Middle frontal gyrus (tissue), 1 donor: Measurements from ENCODE around the gene SMARCE1.

Experiments used
- DNase-seq: peaks from one replicate; pipeline ENCODE4 v3.0.0-alpha.2; 2015; ENCODE audit warnings: low spot score; ENCODE audit errors: extremely low spot score

SMARCE1 gene

DNA sequence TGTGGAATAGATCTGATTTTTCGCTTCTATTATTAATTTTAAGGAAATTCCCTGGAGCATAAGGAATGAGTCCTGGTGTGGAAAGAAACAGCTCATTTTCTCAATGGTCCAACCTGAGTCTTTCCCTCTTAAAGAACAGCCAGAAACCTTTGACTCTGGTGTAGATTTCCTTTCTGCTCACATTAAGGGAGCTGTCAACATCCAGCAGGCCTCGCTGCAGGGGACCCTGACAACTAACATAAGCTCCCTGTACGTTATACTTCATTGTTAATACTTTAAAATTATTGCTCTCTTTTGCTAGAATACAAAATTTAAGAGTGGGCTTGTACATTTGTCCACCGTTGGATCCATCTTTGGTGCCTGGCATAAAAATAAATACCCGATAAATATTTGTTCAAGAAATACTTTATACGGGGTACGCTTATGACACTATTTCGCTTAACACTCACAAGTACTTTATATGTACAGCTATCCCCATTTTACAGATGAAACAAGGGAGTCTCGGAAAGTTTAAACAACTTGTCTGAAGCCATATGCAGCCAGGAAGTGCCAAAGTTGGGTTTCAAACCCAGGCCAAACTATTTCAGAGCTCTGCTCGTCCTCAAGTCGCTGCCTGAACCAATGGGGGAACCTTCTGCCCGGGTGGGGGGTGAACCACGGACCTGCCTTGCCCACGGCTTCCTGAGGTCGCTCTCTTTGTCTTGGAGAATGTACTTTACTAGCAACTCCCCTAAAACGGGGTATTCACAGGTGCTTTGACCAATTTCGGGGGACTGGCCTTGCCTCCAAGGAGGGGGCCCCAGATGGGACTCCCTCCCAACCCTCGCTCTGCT is 611 bp downstream of the SMARCE1 start:
- no peak for DNase-seq

DNA sequence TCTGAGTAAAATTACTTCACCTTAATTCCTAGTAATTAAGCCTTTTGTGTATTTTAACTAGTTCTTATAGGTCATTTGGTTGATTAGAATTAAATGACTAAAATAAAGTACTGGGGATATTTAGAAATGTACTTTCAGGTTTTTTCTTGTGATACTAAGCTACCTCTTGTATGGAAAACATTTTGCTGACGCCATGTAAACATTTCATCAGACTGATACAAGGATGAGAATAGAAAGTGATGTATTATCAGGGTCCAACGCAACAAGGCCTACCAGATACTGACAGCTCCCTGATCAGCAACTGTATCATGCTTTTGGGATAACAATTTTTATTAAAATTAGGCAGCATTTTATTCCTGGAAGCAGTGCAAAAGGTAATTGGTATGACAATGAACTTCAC is 1.7 kb downstream of the SMARCE1 start:
- DNase-seq = no peak

DNA sequence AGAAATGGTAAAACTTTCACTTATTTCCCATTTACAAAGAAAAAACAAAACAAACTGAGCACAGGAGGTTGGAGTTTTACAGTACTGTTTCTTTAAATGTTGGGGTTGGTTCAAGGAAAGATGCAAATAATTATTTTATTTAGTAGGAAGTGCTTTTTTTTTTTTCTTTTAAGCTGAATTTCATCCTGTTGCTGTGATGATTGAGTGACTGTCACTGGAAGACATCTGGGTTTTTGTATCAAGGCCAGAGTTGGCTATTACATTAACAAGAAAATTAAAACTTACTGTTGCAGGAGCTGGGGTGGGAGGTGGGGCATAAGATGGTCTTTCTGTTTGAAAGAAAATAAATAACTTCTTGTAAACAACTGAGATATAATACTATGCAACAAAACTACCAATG is 2.3 kb downstream of the SMARCE1 start:
- DNase-seq = no peak

DNA sequence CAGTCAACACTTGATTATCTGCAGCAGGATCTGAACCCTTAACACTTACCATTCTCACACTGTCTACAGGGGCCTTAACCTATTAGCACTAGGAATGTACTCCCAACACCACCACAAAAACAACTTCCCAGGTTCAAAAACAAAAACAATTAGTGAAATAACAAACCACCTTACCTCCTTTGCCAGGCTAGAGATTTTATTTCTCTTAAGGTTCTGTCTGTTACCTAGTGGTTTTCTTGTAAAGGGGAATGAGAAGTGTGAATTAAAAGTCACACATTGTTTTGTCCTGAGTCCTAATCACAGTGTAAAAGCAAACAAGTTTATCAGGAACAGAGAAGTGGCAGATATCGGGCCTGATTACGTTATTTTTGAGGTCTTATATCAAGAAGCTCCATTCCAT is 9.7 kb downstream of the SMARCE1 start:
- no peak for DNase-seq

DNA sequence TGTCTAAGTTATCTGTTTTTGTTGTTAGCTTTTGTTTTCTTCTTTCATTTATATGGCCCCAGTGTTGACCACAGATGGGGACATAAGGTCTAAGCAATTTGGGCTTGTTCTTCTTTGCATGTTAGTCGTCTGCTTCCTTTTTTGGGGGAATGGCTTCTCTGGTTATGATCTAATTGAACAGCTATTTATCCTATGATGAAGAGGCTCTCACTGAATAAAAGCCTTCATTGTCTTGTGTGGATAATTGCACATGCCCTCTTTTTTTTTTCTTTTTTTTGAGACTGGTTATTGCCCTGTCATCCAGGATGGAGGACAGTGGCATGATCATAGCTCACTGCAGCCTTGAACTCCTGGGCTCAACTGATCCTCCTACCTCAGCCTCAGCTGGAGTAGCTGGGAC is 13.7 kb downstream of the SMARCE1 start:
- no peak for DNase-seq

DNA sequence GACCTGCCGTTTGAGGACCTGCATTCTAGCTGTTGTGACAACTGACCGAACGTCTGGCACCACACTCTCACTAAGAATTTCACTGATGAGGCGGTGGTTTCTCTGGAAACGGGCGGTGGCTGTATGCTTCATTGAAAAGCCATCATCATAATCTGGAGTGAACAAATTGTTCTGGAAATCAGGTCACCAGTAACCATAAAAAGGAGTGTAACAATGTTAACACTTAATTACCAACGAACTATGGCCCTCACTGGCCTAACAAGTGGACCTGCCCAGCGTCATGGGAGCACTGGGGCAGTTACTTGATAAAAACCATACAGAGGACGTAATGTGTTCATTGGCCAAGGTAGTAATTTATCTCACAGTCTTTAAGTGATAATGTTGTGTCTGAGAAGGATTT is 15.4 kb downstream of the SMARCE1 start:
- DNase-seq = no peak

DNA sequence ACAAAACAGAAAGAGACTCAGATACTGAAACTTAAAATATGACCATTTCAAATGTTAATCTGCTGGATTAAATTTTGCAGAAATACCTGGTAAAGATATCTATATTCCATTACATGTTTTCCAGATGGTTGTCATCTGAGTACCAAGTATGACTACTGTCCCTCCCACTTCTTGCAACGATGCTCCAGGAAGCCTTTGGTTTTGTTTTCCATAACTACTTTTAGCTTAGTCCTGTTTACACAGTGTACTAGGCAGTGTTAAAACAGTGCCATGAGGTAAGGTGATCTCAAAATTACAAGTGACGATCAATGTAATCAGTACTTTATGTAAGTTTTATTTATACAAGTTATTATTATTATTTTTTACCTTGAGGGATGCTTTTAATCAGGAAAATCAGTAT is 17.8 kb downstream of the SMARCE1 start:
- DNase-seq = no peak

DNA sequence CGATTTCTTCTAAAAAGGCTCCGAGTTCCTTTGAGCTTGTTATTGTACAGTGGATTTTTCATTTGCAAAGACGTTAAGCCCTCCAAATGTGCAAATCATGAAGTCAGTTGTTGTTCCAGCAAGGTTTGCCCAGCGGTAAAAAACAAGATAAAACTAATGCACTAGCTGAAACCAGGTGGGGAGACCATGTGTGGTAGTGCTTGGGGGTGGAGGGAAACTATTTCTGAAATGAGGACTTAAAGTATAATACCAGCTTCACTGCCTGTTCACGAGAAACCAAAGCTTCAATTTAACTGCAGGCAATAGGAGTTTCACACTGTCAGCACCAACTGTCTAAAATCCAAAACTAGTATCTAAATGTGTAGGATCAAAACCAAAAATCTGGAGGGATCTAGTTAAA is 22.3 kb downstream of the SMARCE1 start:
- DNase-seq = no peak

DNA sequence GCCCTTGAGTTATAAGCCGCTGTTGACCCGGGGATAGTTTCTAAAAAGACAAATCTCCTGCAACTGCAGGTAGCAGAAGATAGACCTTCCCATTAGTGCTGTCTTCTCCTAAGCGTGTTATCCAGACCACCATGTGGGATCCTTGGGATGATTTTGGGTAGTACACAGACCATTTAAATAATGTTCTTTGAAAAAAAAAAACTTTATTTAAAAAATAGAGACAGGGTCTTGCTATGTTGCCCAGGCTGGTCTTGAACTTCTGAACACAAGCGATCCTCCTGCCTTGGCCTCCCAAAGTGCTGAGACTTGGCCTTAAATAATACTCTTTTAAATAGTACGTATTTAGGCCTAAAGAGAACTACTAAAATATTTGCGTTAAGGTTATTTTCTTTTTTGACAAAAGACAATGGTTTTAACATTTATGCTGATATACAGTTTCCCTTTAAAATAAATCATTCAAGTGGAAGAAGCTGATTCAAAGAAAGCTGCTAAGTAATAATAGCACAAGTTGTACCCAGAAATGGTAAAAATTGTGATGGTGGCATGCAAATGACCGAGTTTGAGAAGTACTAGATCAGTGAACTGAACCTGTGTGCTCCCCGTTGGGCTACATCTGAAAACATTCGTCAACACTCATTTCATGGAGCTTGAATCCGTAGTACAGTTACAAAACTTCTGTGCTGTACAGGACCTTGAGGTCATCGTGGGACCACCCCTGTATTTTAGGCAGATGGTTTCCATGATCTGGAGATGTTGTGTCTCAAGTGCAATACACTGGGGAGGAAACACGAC is 24.0 kb downstream of the SMARCE1 start:
- DNase-seq = no peak

DNA sequence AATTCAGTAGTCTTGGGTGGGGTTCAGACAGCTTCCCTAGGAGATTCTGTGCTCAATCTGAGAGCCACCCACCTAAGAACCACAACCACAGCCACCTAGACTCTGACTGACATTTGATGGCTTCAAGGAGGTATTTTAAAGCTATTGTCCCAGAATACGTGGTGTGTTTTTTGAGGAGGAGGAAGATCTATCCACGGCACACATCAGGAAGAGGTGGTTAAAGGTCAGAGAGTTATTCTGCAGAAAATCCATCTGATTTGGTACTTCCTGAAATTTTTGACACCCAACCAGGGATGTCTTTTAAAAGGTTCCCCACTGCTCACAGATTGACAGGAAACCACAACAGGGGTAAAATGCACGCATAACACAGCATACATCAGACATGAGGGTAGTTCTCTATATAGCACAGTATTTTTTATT is 25.1 kb downstream of the SMARCE1 start:
- DNase-seq = no peak

DNA sequence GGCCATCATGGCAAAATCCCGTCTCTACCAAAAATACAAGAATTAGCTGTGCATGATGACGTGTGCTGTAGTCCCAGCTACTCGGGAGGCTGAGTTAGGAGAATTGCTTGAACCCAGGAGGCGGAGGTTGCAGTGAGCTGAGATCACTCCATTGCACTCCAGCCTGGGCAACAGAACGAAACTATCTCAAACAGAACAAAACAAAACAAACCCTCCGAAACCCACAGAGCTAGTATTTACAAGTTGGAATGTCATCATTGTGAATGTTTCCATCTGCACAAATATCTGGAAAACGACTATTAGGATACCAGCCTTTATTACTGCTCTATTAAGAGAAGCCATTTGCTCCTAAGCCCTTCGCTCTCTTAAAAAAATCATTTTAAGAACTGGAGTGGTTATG is 26.0 kb downstream of the SMARCE1 start:
- DNase-seq = no peak

DNA sequence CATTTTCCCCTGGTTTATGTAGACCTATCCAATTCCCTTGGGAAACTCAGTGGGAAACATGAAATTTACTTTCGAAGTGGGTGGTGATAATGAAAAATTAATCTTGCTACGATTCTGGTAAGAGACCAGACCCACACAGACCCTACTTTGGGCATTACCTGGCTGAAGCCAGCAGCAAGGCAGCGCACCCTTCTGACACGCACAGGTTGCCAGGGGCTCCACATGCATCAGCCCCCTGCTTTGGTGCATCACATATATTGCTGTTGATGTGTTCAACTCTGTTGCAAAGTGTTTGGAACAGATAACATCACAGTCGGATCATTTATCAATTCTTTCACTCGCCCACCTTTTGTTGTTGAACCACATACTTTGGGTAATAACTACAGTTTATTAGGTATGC is 26.6 kb downstream of the SMARCE1 start:
- DNase-seq = no peak

DNA sequence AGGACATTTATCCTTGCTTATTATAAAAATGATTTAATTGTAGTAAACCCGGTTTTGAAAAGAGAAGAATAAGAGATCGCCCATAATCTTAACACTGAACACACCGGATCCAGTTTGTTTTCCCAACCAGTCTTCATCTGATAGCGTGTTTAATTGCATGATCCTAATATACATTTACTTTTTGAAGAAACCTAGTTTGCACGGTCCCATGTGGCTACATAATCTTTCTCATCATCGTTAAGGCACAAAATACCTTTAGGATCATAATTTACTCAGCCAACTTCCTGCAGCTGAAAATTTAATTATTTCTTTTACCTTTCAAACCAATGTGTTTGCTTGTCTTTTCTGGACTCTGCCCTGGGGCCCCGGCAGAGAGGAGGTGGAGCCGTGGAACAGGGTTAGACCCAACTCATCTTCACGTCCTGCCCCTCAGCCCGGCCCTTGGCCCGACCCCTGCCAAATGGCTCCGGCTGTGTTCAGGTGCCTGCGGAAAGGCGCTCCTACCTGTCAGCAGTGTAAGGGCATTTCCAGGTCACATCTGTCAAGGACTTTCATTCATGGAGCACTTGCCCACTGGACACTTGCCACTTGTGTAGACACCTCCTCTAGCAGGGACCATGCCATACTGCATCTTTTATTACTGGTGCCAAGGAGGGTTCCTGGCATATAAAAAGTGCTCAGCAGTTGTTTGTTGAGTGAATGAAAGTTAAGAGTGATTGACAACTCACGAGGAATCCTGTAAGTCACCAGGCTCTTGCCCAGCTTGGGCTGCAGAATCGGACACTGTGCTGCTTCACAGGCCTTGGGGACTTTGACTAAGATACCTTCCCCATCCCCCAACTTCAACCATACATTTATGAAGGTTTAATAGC is 28.6 kb downstream of the SMARCE1 start:
- no peak for DNase-seq

DNA sequence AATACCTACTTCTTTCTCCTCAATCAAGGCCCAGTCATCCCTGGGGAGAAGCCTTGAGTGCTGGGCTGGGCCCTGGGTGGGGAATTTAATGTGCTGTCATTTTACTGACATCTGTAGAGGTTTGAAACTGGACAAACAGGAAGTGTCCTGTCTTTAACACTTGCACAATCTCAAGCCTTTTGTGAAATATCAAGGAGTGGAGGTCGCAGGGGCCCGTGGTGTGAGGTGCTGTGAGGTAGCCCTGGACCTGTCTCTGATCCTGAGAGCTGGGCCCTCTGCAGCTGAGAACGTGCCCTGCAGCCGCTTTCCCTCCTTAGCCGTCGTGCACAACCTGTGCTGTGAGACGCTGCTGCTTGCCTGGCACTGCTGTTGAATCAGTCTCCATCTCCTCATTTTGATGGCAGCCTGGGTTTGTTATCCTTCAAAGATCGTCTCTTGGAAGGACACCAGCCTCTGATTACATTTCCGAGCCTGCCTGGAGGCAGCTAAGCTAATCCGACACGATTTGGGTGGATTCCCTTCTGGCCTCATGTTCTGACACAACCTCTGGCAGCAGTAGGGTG is 29.9 kb downstream of the SMARCE1 start:
- DNase-seq = no peak

DNA sequence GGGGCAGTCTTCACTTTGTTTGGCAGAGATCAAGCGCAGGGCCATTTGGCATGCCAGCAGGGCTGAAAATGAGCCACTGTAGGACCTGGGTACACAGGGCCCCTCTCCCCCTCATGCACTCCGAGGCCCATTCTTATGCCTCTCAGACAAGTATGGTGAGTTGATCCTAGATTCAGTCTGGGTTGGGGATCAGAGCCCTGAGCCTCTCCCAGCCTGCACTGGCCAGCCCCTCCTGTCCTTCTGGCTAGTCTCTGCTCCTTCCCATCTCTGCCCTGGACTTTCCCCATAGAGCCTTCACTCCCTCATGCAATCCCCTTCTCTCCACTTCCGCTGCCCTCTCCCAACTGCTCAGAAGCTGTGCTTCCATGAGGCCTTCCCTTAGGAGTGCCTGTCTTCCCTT is 31.0 kb downstream of the SMARCE1 start:
- DNase-seq = no peak

DNA sequence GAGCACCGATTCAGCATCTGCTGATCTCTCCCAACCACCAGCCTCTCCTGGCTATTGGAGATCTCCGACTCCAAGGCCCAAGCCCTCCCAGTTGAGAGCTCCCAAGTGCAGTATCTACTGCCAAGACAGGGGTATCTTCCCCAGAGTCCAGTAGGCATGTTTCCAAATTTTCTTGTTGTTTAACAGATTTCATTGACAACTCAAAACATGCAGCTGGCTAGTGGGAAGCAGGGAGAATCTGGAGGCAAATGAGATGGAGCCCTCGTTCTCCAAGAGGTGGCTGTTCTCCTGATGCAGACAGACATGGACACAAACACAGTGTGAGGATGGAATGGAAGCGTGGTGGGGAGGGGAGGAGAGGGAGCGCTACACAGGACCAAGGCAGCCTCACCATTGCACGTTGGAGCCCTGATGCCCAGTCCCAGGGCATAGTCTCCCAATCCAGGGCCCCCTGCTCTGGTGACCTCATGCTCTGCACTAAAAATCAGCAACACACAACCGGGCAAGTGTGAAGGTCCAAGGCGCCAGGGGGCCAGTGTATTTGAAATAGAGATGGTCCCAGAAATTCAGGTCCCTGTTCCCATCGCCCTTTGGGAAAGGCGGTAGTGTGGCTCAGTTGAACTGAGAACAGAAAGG is 31.7 kb downstream of the SMARCE1 start:
- DNase-seq = no peak

DNA sequence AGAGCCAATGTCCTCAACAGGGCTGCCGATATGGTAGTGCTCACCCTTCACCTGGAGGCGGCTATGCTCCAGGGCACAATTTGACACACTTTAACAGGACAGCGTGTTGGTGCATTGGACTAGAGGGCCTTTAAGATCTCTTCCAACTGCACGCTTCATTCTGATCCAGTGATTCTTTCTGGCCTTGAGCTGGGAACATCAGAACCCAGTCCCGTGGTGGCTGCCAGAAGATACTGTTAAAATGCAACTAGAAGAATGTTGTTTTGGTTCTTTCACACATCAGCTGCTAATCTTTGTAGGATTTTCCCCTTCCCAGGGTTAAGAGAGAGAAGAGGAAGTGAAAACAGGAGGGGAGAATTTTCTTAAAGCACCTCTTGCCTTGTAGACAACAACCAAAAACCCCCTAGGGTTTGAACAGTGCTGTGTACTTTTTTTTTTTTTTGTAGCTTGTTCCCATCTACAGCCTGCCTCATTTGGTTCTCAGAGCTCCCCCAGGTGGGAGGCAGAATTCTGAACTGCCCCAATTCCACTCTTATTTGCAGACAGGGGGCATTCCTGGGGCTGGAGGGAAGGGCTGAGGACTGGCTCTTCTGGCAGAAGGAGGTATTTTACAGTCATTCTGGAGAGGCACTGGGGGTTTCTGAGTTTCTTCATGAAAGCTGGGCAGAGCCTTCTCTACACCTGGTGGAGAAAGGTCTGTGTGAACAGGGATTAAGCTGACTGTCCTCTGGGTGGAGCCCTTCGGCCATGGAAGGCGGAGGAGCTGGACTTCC is 32.4 kb downstream of the SMARCE1 start:
- DNase-seq = no peak

DNA sequence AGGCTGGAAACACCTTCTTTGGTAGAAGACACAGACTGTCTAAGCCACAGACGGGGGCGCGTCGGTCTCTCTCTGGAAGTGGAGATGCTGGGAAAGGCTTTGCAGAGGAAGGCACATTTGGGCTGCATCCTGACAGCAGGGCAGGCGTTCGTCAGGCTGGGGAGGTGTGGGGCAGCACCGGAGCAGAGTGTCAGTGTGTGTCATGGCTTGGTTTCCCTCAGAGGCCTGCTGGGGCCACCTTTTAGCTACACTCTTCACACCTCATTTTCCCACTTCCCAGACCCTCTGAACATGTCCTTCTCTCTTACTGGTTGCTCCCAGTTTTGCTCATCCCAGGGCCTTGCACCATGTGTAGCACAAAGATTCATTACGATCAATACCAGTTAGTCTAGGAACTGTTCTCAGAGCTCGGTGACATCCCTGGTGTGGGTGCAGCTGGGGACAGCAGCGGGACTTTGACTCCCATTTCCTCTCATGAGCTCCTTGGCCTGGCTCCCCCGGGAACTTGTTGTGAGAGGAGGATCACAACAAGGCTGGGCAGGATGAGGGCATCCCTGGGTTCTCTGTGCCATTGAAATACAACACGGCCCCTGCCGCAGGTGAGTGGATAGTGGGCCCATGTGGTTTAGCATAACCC is 33.1 kb downstream of the SMARCE1 start:
- no peak for DNase-seq

DNA sequence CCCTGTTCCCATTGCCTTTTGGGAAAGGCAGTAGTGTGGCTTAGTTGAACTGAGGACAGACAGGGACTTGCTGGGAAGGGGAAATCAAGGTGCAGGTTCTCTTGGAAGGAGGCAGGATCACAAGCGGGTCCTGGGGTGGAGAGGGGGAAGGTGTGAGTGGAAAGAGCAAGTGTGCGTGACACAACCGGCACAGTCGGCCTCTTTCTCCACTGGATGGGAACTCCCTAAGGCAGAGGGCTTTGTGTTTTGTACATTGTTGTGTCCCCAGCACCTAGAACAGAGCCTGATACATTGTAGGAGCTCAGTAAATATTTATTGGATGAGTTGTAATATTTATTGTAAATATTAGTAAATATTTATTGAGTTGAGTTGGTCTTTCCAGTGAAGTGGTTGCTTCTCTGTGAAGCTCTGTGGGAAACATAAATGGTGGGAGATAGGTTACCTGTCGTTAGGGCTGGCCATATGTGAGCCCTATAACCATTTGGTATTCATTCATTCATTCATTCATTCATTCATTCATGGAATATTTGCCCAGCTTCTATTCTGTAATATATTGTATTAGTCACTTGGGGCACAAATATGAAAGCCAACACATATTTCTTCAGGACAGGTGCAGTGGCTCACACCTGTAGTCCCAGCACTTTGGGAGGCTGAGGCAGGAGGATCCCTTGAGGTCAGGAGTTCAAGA is 34.0 kb downstream of the SMARCE1 start:
- no peak for DNase-seq
